MM.1S (cell line): ENCODE data around the gene MRPL42.

Source experiments
- DNase-seq: peaks from one replicate; pipeline ENCODE4 v3.0.0-alpha.2; 2015
- H2AFZ ChIP-seq: fragments of 300-600 bp; sonication (generic); 2 replicates; pipeline ENCODE4 v1.6.0; 2016; ENCODE audit warnings: antibody characterized with exemption, low read length
- H3F3A ChIP-seq: fragments of 300-600 bp; sonication (generic); 2 replicates; pipeline ENCODE4 v1.6.1; 2016; ENCODE audit warnings: mild to moderate bottlenecking, antibody characterized with exemption, low read length, moderate library complexity, mixed read lengths; ENCODE audit not compliant: insufficient read depth
- H3K27ac ChIP-seq: fragments of 300-600 bp; sonication (generic); 2 replicates; pipeline ENCODE4 v1.5.1; 2016; ENCODE audit warnings: mild to moderate bottlenecking, low read length
- H3K27me3 ChIP-seq: fragments of 300-600 bp; sonication (generic); replicated peaks from 2 replicates; pipeline ENCODE4 v1.6.0; 2016; ENCODE audit warnings: low read length; ENCODE audit not compliant: insufficient read depth
- H3K36me3 ChIP-seq: fragments of 300-600 bp; sonication (generic); replicated peaks from 2 replicates; pipeline ENCODE4 v1.6.1; 2016; ENCODE audit warnings: mild to moderate bottlenecking, low read length, mixed read lengths; ENCODE audit not compliant: insufficient read depth
- H3K4me1 ChIP-seq: fragments of 300-600 bp; sonication (generic); 2 replicates; pipeline ENCODE4 v1.6.1; 2016; ENCODE audit warnings: low read length, mixed read lengths
- H3K4me2 ChIP-seq: fragments of 300-600 bp; sonication (generic); 2 replicates; pipeline ENCODE4 v1.6.0; 2016; ENCODE audit warnings: low read depth, low read length
- H3K4me3 ChIP-seq: fragments of 300-600 bp; sonication (generic); 2 replicates; pipeline ENCODE4 v1.5.1; 2016; ENCODE audit warnings: low read length, mixed read lengths
- H3K79me2 ChIP-seq: fragments of 300-600 bp; sonication (generic); 2 replicates; pipeline ENCODE4 v1.6.1; 2016; ENCODE audit warnings: mixed run types, low read length, mixed read lengths
- H3K9ac ChIP-seq: fragments of 300-600 bp; sonication (generic); 2 replicates; pipeline ENCODE4 v1.6.1; 2016; ENCODE audit warnings: low read length, mixed read lengths
- H3K9me2 ChIP-seq: fragments of 300-600 bp; sonication (generic); replicated peaks from 2 replicates; pipeline ENCODE4 v1.6.1; 2016; ENCODE audit warnings: mild to moderate bottlenecking, low read length, mixed read lengths; ENCODE audit not compliant: insufficient read depth
- H3K9me3 ChIP-seq: fragments of 300-600 bp; sonication (generic); replicated peaks from 2 replicates; pipeline ENCODE4 v1.6.1; 2016; ENCODE audit warnings: mild to moderate bottlenecking, low read length, mixed read lengths; ENCODE audit not compliant: insufficient read depth
- H4K20me1 ChIP-seq: fragments of 300-600 bp; sonication (generic); 2 replicates; pipeline ENCODE4 v1.6.1; 2016; ENCODE audit warnings: mild to moderate bottlenecking, low read length, moderate library complexity, mixed read lengths; ENCODE audit not compliant: insufficient read depth
- CTCF ChIP-seq: fragments of 300-600 bp; sonication (generic); IDR thresholded peaks from 2 replicates; pipeline ENCODE4 v1.5.1; 2016; ENCODE audit warnings: antibody characterized with exemption, low read length, mixed read lengths
- EZH2 ChIP-seq: fragments of 300-600 bp; sonication (generic); optimal IDR thresholded peaks from 2 replicates; pipeline ENCODE3; 2017; ENCODE audit warnings: low read depth, mild to moderate bottlenecking, antibody characterized with exemption, low read length, mixed read lengths
- EZH2phosphoT487 ChIP-seq: fragments of 300-600 bp; sonication (generic); IDR thresholded peaks from 2 replicates; pipeline ENCODE4 v1.6.1; 2018; ENCODE audit warnings: antibody characterized with exemption, low read length

Gene MRPL42

GRCh38 chr12:93565760-93566159, 98.4 kb downstream of the MRPL42 start:
- Histone ChIP-seq H3K4me1 (0 out of 2 replicates have a peak, but pooled peaks cover 2% of the 10 kb centered on the region), H3K9me3 (no peaks in the 10 kb centered on the region), H3K36me3 (no peaks in the 10 kb centered on the region), H2AFZ (no peak overlapping the region), H3K27me3 (no peaks in the 10 kb centered on the region), H3K9me2 (no peaks in the 10 kb centered on the region), H3K27ac (no peak overlapping the region), H3K79me2 (no peaks in the 10 kb centered on the region), H3K4me3 (no peak overlapping the region), H3K9ac (no peak overlapping the region), H4K20me1 (no peaks in the 10 kb centered on the region), H3F3A (peaks cover 17% of the 10 kb centered on the region), H3K4me2 (no peak overlapping the region)
- TF ChIP-seq EZH2phosphoT487 (no peak), CTCF (no peak), EZH2 (no peak)
- DNase-seq, result no peak
